NCI-H128 (cell line): Measurements from ENCODE around the gene SSMEM1.
"Not testable (repeated sequence)": the region's sequence is repeated elsewhere in the genome, so short reads cannot be mapped to it uniquely, and the experiment has no call there.

Source experiments
- DNase-seq: peaks from one replicate; lab custom pipeline; 2025; ENCODE audit not compliant: unreplicated experiment; lab: John Stamatoyannopoulos, UW

The SSMEM1 gene

GRCh38 chr7:130210181-130210935 is 2.7 kb downstream of the SSMEM1 start:
- DNase-seq: no peak

GRCh38 chr7:130213828-130214227 is 6.2 kb downstream of the SSMEM1 start:
- no peak for DNase-seq

- no peak for DNase-seq
Measured at GRCh38 chr7:130216025-130216424, 8.4 kb downstream of the SSMEM1 start.

- DNase-seq: no peak
Measured at GRCh38 chr7:130216750-130217149, 9.1 kb downstream of the SSMEM1 start.

- DNase-seq: no peak
Measured at GRCh38 chr7:130218806-130219620, 11.4 kb downstream of the SSMEM1 start.

GRCh38 chr7:130219871-130220270 is 12.2 kb downstream of the SSMEM1 start:
- no peak for DNase-seq

GRCh38 chr7:130221746-130222145 is 14.1 kb downstream of the SSMEM1 start:
- DNase-seq: no peak

GRCh38 chr7:130223646-130224045 is 16.0 kb downstream of the SSMEM1 start:
- no peak for DNase-seq

- no peak for DNase-seq
Measured at GRCh38 chr7:130224210-130224609, 16.6 kb downstream of the SSMEM1 start.

GRCh38 chr7:130224923-130225322 is 17.3 kb downstream of the SSMEM1 start:
- DNase-seq: not testable (repeated sequence)

GRCh38 chr7:130226333-130226732 is 18.7 kb downstream of the SSMEM1 start:
- DNase-seq: no peak

- DNase-seq: no peak
Measured at GRCh38 chr7:130227883-130228575, 20.4 kb downstream of the SSMEM1 start.

- DNase-seq: no peak
Measured at GRCh38 chr7:130228840-130229502, 21.3 kb downstream of the SSMEM1 start.

GRCh38 chr7:130229981-130230380 is 22.3 kb downstream of the SSMEM1 start:
- DNase-seq: not testable (repeated sequence)

GRCh38 chr7:130231792-130232191 is 24.1 kb downstream of the SSMEM1 start:
- no peak for DNase-seq

GRCh38 chr7:130232209-130232608 is 24.5 kb downstream of the SSMEM1 start:
- DNase-seq: no peak

- DNase-seq: no peak
Measured at GRCh38 chr7:130234078-130234477, 26.4 kb downstream of the SSMEM1 start.

GRCh38 chr7:130236361-130236760 is 28.7 kb downstream of the SSMEM1 start:
- not testable (repeated sequence) for DNase-seq

GRCh38 chr7:130240240-130240639 is 32.6 kb downstream of the SSMEM1 start:
- DNase-seq: no peak

GRCh38 chr7:130242198-130243014 is 34.7 kb downstream of the SSMEM1 start:
- DNase-seq: peak; percentile 9
